A549 treated with Mapracorat at 1 μM for 4 hours (cell line): ENCODE measurements around the gene USP26. TPM values are rescaled to one million over a fixed set of nuclear protein-coding genes. Genes with fewer than 3 reads are reported as not detected.

Source experiments
- total RNA-seq: library from RNA; stranded (reverse); fragments of 200-300 nt; extraction: Qiagen RNA extraction; gene quantifications from 5 replicates; pipeline ENCODE4 v1.2.3, GENCODE V29; 2022

The USP26 gene, protein sequence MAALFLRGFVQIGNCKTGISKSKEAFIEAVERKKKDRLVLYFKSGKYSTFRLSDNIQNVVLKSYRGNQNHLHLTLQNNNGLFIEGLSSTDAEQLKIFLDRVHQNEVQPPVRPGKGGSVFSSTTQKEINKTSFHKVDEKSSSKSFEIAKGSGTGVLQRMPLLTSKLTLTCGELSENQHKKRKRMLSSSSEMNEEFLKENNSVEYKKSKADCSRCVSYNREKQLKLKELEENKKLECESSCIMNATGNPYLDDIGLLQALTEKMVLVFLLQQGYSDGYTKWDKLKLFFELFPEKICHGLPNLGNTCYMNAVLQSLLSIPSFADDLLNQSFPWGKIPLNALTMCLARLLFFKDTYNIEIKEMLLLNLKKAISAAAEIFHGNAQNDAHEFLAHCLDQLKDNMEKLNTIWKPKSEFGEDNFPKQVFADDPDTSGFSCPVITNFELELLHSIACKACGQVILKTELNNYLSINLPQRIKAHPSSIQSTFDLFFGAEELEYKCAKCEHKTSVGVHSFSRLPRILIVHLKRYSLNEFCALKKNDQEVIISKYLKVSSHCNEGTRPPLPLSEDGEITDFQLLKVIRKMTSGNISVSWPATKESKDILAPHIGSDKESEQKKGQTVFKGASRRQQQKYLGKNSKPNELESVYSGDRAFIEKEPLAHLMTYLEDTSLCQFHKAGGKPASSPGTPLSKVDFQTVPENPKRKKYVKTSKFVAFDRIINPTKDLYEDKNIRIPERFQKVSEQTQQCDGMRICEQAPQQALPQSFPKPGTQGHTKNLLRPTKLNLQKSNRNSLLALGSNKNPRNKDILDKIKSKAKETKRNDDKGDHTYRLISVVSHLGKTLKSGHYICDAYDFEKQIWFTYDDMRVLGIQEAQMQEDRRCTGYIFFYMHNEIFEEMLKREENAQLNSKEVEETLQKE
- not detected in 5 replicates for total RNA-seq

DNA sequence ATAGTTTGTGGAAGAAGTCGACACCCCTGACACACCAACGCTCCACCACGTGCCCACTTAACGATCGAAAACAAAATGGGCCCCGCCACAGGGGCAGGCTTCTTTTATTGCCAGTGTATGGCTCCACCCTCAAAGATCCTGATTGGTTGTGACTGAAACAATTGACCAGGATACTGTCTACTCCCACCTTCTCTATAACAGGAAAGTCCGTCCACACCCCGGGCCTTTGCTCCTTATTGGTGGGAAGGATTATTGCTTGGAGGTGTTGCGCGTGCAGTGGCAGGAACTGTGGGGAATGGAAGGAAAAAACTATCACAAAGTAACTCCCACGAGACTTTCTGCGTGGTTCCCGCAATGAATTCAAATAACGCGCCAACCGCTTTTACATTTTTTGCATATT, at the start of gene USP26:
USP26 (minus strand) TSS at position 79 of the 400 bp plus-strand sequence. CDS start 68,889 bp downstream, outside the sequence.

Other genes starting within 250 kb of the USP26 start
- gene HS6ST2, start 138.5 kb downstream of the USP26 start, total RNA-seq: 0.05 to 0.09 TPM (median 0.06 TPM) in 4 of 5 replicates, not detected in the other
- not detected in 5 replicates for gene TFDP3, start 121.2 kb upstream of the USP26 start, total RNA-seq